ENCODE measurements around the gene ZNF136.

The ZNF136 gene

DNA sequence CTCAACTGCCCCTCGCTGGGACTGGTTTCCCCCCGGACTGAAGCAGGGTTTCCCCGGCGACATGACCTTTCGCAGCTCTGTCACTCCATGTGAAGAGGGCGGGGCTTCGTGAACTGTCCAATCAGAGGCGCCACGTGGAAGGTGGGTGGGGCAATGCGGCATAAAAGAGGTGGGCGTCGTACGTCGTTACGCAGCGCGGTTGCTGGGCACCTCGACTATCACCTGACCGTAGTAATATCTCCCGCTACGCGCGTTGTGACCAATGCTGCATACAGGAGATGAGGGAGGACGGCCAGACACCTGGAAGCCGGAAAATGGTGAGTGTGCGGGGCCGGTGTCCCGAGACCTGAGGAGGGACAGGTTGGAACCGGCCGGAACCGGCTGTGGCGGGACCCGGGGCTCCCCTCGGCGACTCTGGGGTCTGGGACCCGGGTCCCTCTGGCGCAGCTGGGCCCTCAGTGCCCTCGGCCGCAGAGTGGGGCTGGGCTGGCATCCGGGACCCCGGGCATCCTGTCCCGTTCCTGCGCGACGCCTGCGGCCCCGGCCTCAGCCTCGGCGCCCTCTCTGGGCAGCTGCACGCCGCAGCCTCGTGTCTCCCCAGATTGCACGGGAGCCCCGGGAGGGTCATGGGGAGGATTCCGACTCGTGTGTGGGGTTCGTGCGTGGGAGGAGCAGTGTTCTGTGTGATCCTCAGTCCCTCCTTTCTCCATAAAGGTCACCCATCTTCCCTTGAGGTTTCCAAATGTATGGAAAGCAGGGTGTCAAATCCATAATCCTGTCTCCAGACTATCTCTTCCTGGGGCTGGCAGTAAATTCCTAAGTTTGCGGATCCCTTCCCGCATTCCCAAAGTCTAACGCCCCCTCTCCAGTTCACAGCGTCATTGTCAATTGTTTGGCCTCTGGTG lies 32.2 kb downstream of the ZNF136 start:
- no peak for DNase-seq

DNA sequence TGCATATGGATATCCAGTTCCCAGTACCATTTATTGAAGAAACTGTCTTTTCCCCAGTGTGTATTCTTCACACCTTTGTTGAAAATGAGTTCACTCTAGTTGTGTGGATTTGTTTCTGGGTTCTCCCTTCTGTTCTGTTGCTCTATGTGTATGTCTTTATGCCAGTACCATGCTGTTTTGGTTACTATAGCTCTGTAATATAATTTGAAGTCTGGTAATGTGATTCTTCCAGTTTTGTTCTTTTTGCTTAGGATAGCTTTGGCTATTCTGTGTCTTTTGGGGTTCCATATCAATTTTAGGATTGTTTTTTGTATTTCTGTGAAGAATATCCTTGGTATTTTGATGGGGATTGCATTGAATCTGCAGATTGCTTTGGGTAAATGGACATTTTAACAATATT lies 35.2 kb downstream of the ZNF136 start:
- DNase-seq, result no peak

DNA sequence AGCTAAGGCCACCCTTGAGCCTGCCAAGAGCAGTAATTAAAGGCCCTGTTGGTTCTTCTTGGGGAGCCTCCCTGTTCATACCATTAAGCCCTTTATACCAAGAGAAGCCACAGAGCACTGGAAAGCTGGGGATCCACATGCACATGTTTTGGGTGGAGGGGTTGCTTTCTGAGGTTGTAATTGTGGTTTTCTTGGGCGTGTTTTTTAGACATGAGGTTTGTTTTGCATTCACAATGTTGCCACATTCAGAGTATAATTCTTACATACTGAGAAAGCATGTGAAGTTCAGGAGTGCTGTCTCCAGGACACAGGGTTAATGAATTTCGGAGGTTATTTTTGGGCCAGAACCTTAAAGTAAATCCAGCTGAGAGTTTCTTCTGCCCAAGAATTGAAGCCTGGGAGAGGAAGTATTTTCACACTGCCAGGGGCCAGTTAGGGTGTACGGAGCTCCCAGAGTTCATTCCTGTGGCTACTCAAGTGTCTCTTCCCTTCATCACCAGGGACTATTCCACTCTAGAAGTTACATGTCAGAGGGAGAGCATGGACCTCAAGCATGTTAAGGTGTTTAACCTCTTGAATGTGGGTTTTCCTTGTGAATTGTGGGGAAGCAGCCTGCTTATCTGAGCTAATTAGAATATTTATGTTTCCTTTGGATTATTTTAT lies 37.0 kb downstream of the ZNF136 start:
- no peak for DNase-seq

DNA sequence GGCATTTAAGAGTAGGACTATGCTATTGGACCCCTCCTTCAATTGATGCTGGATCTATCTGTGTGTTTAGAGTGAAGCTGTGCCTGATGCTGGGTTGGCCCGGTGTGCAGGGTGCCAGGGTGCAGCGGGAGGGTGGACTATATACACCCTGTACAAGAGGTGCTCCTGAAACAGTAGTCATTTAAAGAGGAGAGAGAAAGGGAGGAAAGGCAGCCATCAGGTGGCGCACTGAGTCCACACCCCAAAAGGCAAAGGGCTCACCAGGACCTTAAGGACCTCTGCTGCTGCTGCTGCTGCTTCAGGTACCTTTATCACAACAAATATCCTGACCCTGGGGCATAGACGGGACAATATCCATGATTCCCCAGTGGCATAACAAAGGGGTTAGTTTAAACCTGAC lies 39.4 kb downstream of the ZNF136 start:
- DNase-seq, result no peak

GRCh38 chr19:12205296-12205695 lies 42.4 kb downstream of the ZNF136 start:
- DNase-seq, result no peak

DNA sequence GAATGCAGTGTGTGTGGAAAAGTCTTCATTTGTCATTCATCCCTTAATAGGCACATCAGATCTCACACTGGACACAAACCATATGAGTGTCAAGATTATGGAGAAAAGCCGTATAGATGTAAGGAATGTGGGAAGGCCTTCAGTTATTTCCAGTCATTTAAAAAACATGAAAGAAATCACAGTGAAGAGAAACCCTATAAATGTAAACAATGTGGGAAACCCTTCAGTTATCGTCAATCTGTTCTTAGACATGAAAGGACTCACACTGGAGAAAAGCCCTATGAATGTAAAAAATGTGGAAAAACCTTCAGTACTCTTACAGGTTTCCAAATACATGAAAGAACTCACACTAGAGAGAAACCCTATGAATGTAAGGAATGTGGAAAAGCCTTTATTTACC lies 45.3 kb downstream of the ZNF136 start:
- no peak for DNase-seq

DNA sequence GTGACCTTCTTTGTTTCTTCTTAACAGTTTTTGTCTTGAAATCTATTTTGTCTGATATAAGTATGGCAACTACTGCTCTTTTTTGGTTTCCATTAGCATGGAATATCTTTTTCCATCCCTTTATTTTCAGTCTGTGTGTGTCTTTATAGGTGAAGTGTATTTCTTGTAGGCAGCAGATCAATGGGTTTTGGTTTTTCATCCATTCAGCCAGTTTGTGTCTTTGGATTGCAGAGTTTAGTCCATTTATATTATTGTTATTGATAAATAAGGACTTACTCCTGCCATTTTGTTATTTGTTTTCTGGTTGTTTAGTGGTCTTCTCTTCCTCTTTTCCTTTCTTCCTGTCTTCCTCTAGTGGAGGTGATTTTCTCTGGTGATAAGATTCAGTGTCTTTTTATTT lies 54.4 kb downstream of the ZNF136 start:
- DNase-seq, result no peak

DNA sequence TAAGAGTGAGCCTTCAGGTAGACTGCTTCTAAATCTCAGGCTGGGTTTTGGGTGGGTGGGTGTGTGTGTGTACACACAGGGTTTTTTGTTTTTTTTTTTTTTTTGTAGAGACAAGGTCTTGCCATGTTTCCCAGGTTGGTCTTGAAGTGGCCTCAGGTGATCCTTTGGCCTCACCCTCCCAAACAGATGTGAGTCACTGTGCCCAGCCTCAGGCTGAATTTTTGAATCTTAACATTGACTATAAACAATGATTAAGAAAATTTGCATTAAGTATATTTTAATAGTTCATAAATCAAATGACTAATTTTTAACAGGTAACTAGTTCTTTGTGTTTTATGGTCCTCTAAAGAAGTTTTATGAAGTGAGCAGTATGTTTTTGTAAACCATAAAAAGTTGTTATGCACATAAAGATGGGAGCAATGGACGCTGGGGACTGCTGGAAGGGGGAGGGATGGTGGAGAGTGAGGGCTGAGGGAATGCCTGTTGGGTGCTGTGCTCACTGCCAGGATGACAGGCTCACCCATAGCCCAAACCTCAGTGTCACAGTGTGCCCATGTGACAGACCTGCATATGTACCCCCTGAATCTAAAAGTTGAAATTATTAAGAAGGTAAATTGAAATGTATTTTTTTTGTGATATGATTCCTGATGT lies 60.2 kb downstream of the ZNF136 start:
- DNase-seq, result no peak

DNA sequence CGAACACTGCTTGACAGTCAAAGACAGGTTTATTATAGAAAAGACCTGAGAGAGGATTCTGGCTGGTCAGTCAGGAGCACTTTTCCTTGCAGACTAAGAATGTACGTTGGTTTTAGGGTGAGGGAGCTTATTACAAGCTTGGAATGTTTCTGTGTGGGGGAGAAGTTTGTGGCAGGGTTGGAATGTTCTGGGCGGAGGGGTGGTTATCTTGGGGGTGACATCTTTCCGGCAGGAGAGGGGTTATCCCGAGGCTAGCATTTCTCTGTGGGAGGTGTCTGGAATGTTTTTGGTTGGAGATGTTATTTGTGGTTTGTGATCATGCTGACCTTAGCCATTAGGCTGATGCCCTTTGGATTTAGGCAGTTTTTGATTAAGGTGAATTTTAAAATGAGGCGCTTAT lies 61.8 kb downstream of the ZNF136 start:
- DNase-seq, result no peak

GRCh38 chr19:12229990-12230389 lies 67.1 kb downstream of the ZNF136 start:
- no peak for DNase-seq

DNA sequence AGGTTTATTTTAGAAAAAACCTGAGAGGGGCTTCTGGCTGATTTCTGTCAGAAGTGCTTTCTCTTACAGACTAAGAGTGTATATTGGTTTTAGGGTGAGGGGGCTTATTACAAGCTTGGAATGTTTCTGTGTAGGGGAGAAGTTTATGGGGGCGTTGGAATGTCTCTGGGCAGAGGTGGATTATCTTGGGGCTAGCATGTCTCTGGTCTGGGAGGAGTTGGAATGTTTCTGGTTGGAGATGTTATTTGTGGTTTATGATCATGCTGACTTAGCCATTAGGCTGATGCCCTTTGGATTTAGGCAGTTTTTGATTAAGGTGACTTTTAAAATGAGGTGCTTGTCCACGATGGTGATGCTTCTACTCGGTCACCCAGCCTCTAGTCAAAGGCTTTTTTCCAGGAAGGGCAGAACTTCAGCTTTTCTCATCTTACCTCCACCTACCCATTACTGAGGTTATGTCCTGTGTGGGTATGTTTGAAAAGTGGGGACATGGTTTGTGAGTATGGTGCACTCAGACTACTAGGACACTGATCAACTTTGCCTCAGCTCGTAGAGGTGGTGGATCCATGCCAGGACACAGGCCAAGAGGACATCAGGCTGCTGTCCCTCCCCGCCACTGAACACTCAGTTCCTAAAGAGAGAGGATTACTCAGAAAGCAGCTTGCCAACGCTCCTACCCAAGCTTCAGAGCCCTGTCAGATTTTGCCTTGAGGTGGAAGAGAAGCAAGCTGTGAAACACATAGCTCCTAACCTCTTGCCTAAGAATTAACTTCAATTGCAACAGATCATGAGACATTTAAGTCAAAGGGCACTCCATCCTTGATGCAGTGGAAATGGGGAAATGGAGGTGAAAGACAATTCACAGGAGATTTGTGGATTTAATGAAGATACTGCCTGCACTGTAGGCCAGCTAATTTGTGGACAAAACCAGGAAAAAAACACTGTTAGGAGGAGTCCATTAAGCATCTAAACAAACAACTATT lies 68.1 kb downstream of the ZNF136 start:
- no peak for DNase-seq

DNA sequence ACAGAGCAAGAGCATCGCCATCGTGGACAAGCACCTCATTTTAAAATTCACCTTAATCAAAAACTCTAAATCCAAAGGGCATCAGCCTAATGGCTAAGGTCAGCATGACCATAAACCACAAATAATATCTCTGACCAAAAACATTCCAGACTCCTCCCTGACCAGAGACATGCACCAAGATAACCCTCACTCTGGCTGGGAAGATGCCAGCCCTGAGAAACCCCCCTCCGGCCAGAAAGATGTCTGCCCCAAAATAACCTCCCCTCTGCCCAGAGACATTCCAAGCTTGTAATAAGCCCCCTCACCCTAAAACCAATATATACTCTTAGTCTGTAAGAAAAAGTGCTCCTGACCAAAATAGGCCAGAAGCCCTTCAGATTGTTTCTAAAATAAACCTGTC lies 70.1 kb downstream of the ZNF136 start:
- no peak for DNase-seq

DNA sequence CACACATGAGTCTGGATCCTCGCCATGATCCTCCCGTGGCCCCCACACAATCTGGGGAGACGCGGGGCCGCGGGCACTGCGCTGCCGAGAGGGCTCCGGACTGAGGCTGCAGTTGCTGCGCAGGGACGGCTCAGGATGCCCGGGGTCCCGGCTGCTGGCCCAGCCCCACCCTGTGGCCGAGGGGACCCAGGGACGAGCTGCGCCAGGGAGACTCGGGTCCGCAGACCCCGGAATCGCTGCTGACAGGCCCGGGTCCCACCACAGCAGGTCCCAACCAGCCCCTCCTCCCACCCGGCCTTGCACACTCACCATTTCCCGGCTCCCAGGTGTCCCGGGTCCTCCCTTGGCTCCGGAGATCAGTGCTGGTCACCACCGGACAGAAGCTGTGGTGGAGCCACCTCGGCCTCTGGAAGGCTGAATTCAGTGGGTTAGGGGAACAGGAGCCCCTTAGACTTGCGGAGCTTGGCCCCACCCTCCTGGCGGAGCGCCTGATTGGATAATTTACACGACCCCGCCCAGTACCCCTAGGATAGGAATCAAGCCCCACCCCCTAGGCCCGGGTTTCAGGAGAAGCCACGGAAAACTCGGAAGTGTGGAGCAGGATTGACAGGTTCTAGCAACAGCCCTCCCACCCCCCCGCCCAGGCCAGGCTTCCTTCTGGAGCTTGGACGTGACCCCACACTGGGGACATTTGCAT lies 74.4 kb downstream of the ZNF136 start:
- DNase-seq, result no peak
